GM12878 (cell line): ENCODE data around the gene SPX. TPM values are rescaled to one million over a fixed set of nuclear protein-coding genes. Genes with fewer than 3 reads are reported as not detected.

Source experiments
- ATAC-seq: fragments of 200-7000 bp; cut with Tn5 transposase; 3 replicates; pipeline ENCODE4 v1.9.1; 2020; ENCODE audit warnings: mild to moderate bottlenecking, moderate library complexity
- BruUV-seq: library from RNA; stranded (reverse); fragments of 400-500 nt; replicated peaks from 2 replicates; lab custom pipeline; 2021; lab: Mats Ljungman, UMichigan
- CTCF ChIA-PET: fragments of 300-600 bp; sonication (Branson Sonifier 250); formaldehyde crosslinking; extraction: SDS; loops from one replicate; lab custom pipeline; 2021; ENCODE audit warnings: inconsistent platforms; lab: Yijun Ruan, JAX
- POLR2A ChIA-PET: fragments of 350-600 bp; formaldehyde crosslinking; extraction: SDS; loops from one replicate; lab custom pipeline; 2021; ENCODE audit warnings: inconsistent platforms; lab: Charles Lee
- RAD21 ChIA-PET: fragments of 300-600 bp; sonication (Branson Sonifier 250); formaldehyde crosslinking; loops from one replicate; lab custom pipeline; 2023; ENCODE audit warnings: antibody characterized with exemption; ENCODE audit not compliant: unreplicated experiment; lab: Charles Lee
- SMC1A ChIA-PET: fragments of 300-600 bp; sonication (Branson Sonifier 250); formaldehyde crosslinking; loops from one replicate; lab custom pipeline; 2023; ENCODE audit not compliant: unreplicated experiment, uncharacterized antibody; lab: Charles Lee
- DNase-seq: peaks from one replicate; pipeline ENCODE4 v3.0.0-alpha.2; 2011; ENCODE audit warnings: low read depth, low spot score
- FAIRE-seq: peaks from 3 replicates; lab custom pipeline; 2011; peaks lifted over from hg19 to GRCh38; lab: Jason Lieb, UNC
- H2AFZ ChIP-seq: 2 replicates; pipeline ENCODE4 v1.6.0; 2011; ENCODE audit warnings: low read depth, low read length, control low read depth; ENCODE audit not compliant: control insufficient read depth
- H3K27ac ChIP-seq: 2 replicates; pipeline ENCODE4 v1.5.1; 2011; ENCODE audit warnings: control low read depth; ENCODE audit not compliant: control insufficient read depth, insufficient read depth
- H3K27me3 ChIP-seq, 2 experiments: replicated peaks in 1 of 2; 2 replicates each; pipeline versions ENCODE4 v1.6.0 to v1.6.1; 2011; ENCODE audit warnings: low read length in 1 of 2; ENCODE audit not compliant: control insufficient read depth in 2 of 2, insufficient read depth in 2 of 2
- H3K36me3 ChIP-seq, 2 experiments: 2 replicates each; pipeline ENCODE4 v1.5.1; 2011; ENCODE audit warnings: low read length in 1 of 2; ENCODE audit not compliant: control insufficient read depth in 2 of 2, insufficient read depth in 2 of 2
- H3K4me1 ChIP-seq: 2 replicates; pipeline ENCODE4 v1.6.1; 2011; ENCODE audit warnings: mild to moderate bottlenecking, low read length, moderate library complexity, mixed read lengths; ENCODE audit not compliant: control insufficient read depth, insufficient read depth
- H3K4me2 ChIP-seq: 2 replicates; pipeline ENCODE4 v1.6.0; 2011; ENCODE audit warnings: control low read depth; ENCODE audit not compliant: control insufficient read depth, insufficient read depth
- H3K4me3 ChIP-seq: fragments of 200-600 bp; sonication (generic); 2 replicates; pipeline ENCODE4 v1.5.1; 2016
- H3K79me2 ChIP-seq: 2 replicates; pipeline ENCODE4 v1.6.0; 2011; ENCODE audit warnings: low read length; ENCODE audit not compliant: control insufficient read depth, insufficient read depth
- H3K9ac ChIP-seq: 2 replicates; pipeline ENCODE4 v1.8.0; 2011; ENCODE audit warnings: low read length, control low read depth, mixed read lengths; ENCODE audit not compliant: control insufficient read depth, insufficient read depth
- H3K9me3 ChIP-seq: replicated peaks from 3 replicates; pipeline ENCODE4 v1.5.1; 2011; ENCODE audit warnings: mild to moderate bottlenecking, low read length; ENCODE audit not compliant: control insufficient read depth, insufficient read depth
- H4K20me1 ChIP-seq: 2 replicates; pipeline ENCODE4 v1.6.0; 2011; ENCODE audit not compliant: control insufficient read depth, insufficient read depth
- ASH2L ChIP-seq: fragments of 300-600, 200-600 bp; sonication (generic); IDR thresholded peaks from 2 replicates; pipeline ENCODE4 v1.6.1; 2017; ENCODE audit warnings: low read depth, mild to moderate bottlenecking, borderline replicate concordance
- MYC ChIP-seq: IDR thresholded peaks from 2 replicates; pipeline ENCODE4 v1.6.1; 2011; ENCODE audit warnings: mild to moderate bottlenecking, low read length, moderate library complexity, inconsistent platforms; ENCODE audit not compliant: insufficient read depth, insufficient replicate concordance, insufficient read length, severe bottlenecking
- POLR2AphosphoS2 ChIP-seq: IDR thresholded peaks from 2 replicates; pipeline ENCODE4 v1.6.1; 2011; ENCODE audit warnings: low read depth, mild to moderate bottlenecking, low read length, improper control_type of control experiment, moderate library complexity
- ZNF622 ChIP-seq: fragments of 450-650 bp; IDR thresholded peaks from 2 replicates; pipeline ENCODE4 v1.6.1; 2017; ENCODE audit warnings: mild to moderate bottlenecking, inconsistent platforms
- WGBS: methylation state at CpG from one replicate; pipeline ENCODE4 v1.1.6; 2016; ENCODE audit warnings: low lambda C conversion rate; ENCODE audit not compliant: insufficient replicate concordance, insufficient coverage; ENCODE audit errors: missing lambda C conversion rate; 5-methylcytosine and 5-hydroxymethylcytosine counted together
- in situ Hi-C: fragments of 300-500 bp; cut with MboI; formaldehyde crosslinking; loops from 9 replicates; pipeline ENCODE4 v1.14.3; 2018; ENCODE audit warnings: mixed read lengths
- intact Hi-C: fragments of 100-400 bp; cut with micrococcal nuclease; formaldehyde crosslinking; loops from one replicate; pipeline ENCODE4 v1.14.2; 2022; ENCODE audit not compliant: unreplicated experiment
- polyA plus RNA-seq, 11 experiments: library from polyadenylated mRNA; depleted of rRNA in 4 of 11; unstranded in 6 of 11; stranded (reverse) in 5 of 11; fragments of >200 nt; fragmentation: Nextera tagmentation in 4 of 11; fragmentation: Illumina TruSeq in 1 of 11; extraction: Ambion mirVana in 4 of 11; extraction: Trizol in 1 of 11; gene quantifications; 1 replicate in 1 of 11; 2 replicates in 10 of 11; pipeline versions ENCODE4 v1.2.1 to v1.2.3, GENCODE V29; 2011 to 2016; ENCODE audit warnings: inconsistent platforms in 2 of 11, missing spikeins in 2 of 11, low read depth in 1 of 11
- total RNA-seq, 4 experiments: library from RNA; depleted of rRNA in 3 of 4; stranded (reverse); fragments of >200 nt in 3 of 4; fragmentation: Illumina TruSeq in 1 of 4; extraction: Trizol in 1 of 4; gene quantifications; 2 replicates each; pipeline versions ENCODE4 v1.2.1 to v1.2.3, GENCODE V29; 2013 to 2021
- TF ChIP-seq, protein P1 (sequence below): fragments of 450-650 bp; IDR thresholded peaks from 2 replicates; pipeline ENCODE4 v1.6.1; 2017; ENCODE audit warnings: mild to moderate bottlenecking, moderate library complexity

SPX gene
- total and polyA plus RNA-seq, 10 of the 15 experiments (the other 5 are each of a cell fraction or from before 2014, with no cell fraction given): 0.05 TPM; not detected in 8

DNA sequence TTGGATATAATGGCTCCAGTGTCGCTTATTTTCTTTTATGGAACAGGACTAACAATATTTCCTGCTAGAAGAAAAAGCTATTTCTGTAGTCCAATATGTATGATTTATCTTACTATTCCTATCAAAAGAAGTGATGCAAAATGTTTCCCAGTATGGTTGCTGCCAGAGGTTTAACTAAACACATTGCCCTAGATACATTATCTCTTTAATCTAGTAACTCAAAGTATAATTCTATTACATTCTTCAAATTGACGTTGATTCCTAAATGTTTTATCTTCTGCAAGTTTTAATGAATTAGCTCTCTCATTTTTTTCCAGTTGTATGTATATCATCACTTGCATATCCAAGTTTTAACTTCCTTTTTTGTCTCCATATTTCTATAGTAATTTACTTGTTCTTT lies 50.3 kb downstream of the SPX start (continued):
- TF ChIP-seq, protein P1, sequence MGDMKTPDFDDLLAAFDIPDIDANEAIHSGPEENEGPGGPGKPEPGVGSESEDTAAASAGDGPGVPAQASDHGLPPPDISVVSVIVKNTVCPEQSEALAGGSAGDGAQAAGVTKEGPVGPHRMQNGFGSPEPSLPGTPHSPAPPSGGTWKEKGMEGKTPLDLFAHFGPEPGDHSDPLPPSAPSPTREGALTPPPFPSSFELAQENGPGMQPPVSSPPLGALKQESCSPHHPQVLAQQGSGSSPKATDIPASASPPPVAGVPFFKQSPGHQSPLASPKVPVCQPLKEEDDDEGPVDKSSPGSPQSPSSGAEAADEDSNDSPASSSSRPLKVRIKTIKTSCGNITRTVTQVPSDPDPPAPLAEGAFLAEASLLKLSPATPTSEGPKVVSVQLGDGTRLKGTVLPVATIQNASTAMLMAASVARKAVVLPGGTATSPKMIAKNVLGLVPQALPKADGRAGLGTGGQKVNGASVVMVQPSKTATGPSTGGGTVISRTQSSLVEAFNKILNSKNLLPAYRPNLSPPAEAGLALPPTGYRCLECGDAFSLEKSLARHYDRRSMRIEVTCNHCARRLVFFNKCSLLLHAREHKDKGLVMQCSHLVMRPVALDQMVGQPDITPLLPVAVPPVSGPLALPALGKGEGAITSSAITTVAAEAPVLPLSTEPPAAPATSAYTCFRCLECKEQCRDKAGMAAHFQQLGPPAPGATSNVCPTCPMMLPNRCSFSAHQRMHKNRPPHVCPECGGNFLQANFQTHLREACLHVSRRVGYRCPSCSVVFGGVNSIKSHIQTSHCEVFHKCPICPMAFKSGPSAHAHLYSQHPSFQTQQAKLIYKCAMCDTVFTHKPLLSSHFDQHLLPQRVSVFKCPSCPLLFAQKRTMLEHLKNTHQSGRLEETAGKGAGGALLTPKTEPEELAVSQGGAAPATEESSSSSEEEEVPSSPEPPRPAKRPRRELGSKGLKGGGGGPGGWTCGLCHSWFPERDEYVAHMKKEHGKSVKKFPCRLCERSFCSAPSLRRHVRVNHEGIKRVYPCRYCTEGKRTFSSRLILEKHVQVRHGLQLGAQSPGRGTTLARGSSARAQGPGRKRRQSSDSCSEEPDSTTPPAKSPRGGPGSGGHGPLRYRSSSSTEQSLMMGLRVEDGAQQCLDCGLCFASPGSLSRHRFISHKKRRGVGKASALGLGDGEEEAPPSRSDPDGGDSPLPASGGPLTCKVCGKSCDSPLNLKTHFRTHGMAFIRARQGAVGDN: no peak
- TF ChIP-seq ZNF622 (no peak), POLR2AphosphoS2 (no peak)

- no peaks in the 10 kb centered on the region for H3K79me2 ChIP-seq
- RAD21 ChIA-PET: no interaction called here
- no peak overlapping the region for H2AFZ ChIP-seq
- no peak overlapping the region for H3K4me3 ChIP-seq
- H3K36me3 ChIP-seq: no peaks in the 10 kb centered on the region
- H3K4me2 ChIP-seq: no peak overlapping the region
- H3K4me1 ChIP-seq: no peaks in the 10 kb centered on the region
- no peaks in the 10 kb centered on the region for H3K9me3 ChIP-seq
- no peak for ATAC-seq
- in situ Hi-C loops: no loop called here
- intact Hi-C loops: no loop called here
- whole genome bisulfite sequencing: 94% methylated on average over 1 of the region's 1 CpG
- TF ChIP-seq ASH2L (no peak), MYC (no peak)
- TF ChIP-seq, all 136 proteins: peak for 0
- SMC1A ChIA-PET: no interaction called here
- BruUV-seq: no TSS peak
- no peak for DNase-seq
- Histone ChIP-seq H4K20me1 (no peaks in the 10 kb centered on the region), H3K27me3 (no peaks in the 10 kb centered on the region), H3K27ac (no peak overlapping the region), H3K9ac (no peak overlapping the region)
- FAIRE-seq: no peak
- POLR2A ChIA-PET: no interaction called here
- CTCF ChIA-PET: no interaction called here
Observed at GRCh38 chr12:21577516-21577915, 51.4 kb downstream of the SPX start.
